Measurements from ENCODE around the gene FAM13C. TPM values are rescaled to one million over a fixed set of nuclear protein-coding genes. Genes with fewer than 3 reads are reported as not detected.

Gene FAM13C
- total and polyA plus RNA-seq, 9 of the 15 experiments (the other 6 are each of a cell fraction or from before 2014, with no cell fraction given) = not detected

- TF ChIP-seq USF2 (CRISPR knock-in tag; IDR thresholded peaks at IDR 0.05) = no peak
- no peak for TF ChIP-seq MYNN (IDR thresholded peaks at IDR 0.05)
- no peak for TF ChIP-seq MYNN (CRISPR knock-in tag; IDR thresholded peaks at IDR 0.05)
- TF ChIP-seq FUS (optimal IDR thresholded peaks at IDR 0.05; ENCODE audit: low read depth, low read length) = no peak
- TF ChIP-seq PCBP2 (IDR thresholded peaks at IDR 0.05; ENCODE audit: low read depth, low read length, poor library complexity, severe bottlenecking) = no peak
- TF ChIP-seq ZFPM2 (CRISPR knock-in tag; IDR thresholded peaks at IDR 0.05) = no peak
- TF ChIP-seq LARP7 (IDR thresholded peaks at IDR 0.05) = no peak
- no peak for TF ChIP-seq SRSF3 (IDR thresholded peaks at IDR 0.05; ENCODE audit: insufficient read depth, low read length)
- TF ChIP-seq POU5F1 (IDR thresholded peaks at IDR 0.05; ENCODE audit: borderline replicate concordance, low read depth, low read length, partially characterized antibody) = no peak
- no peak for TF ChIP-seq CTCF (IDR thresholded peaks at IDR 0.05 in 2 of 3, conservative IDR thresholded peaks at IDR 0.05 in 1 of 3; ENCODE audit: insufficient read depth in 2 of 3, low read depth in 1 of 3, low read length in 3 of 3)
These were observed 22.1 kb downstream of the FAM13C start (continued) for GRCh38 chr10:59340285-59340684.

- H3K9me3 ChIP-seq (replicated peaks; ENCODE audit: control insufficient read depth, insufficient read depth, low read depth, low read length) = no peaks in the 10 kb centered on the region
- no peak for TF ChIP-seq ZNF431 (CRISPR knock-in tag; IDR thresholded peaks at IDR 0.05)
- TF ChIP-seq SMARCC2 (IDR thresholded peaks at IDR 0.05; ENCODE audit: low read depth) = no peak
- TF ChIP-seq PRDM10 (IDR thresholded peaks at IDR 0.05; ENCODE audit: partially characterized antibody) = no peak
- no peak for TF ChIP-seq STAG1 (CRISPR knock-in tag; IDR thresholded peaks at IDR 0.05; ENCODE audit: borderline replicate concordance)
- no peak for TF ChIP-seq RBM34 (IDR thresholded peaks at IDR 0.05; ENCODE audit: borderline replicate concordance, insufficient read depth, low read length)
- no peak for TF ChIP-seq ZNF668 (CRISPR knock-in tag; IDR thresholded peaks at IDR 0.05)
These were observed 23.0 kb downstream of the FAM13C start for GRCh38 chr10:59339351-59339750.

More at GRCh38 chr10:59339351-59339750, 23.0 kb downstream of the FAM13C start:
- DNase-seq (ENCODE audit: extremely low read depth in 1 of 4, low spot score in 3 of 4) = no peak
- Histone ChIP-seq H3K27ac (ENCODE audit: extremely low read depth, low read depth, low read length) (no peak overlapping the region), H3K4me3 (no peak overlapping the region), H3K9ac (ENCODE audit: insufficient read depth in 1 of 2, low read depth in 2 of 2, low read length in 2 of 2) (no peak overlapping the region), H4K20me1 (replicated peaks; ENCODE audit: control insufficient read depth, insufficient read depth, low read length) (no peaks in the 10 kb centered on the region), H3K27me3 (ENCODE audit: control insufficient read depth in 2 of 2, insufficient read depth in 2 of 2, low read length in 2 of 2) (no peaks in the 10 kb centered on the region), H3K36me3 (ENCODE audit: control insufficient read depth, insufficient read depth, low read length) (no peaks in the 10 kb centered on the region), H3K4me2 (ENCODE audit: insufficient read depth, low read length) (no peak overlapping the region), H3K79me2 (ENCODE audit: control insufficient read depth, insufficient read depth, low read length) (no peaks in the 10 kb centered on the region), H3K4me1 (replicated peaks in 1 of 2; ENCODE audit: control insufficient read depth in 2 of 2, insufficient read depth in 2 of 2, low read length in 2 of 2) (no peaks in the 10 kb centered on the region), H2AFZ (ENCODE audit: low read depth, low read length) (no peak overlapping the region), H3K9me1 (ENCODE audit: control insufficient read depth, insufficient read depth, low read length) (no peaks in the 10 kb centered on the region)
- in situ Hi-C loops (cut with MboI) (no loop called here), intact Hi-C loops (cut with micrococcal nuclease) (no loop called here)
- no TSS peak for BruUV-seq (replicated peaks)
- no peak for FAIRE-seq
- ATAC-seq = no peak
- ChIA-PET CTCF (ENCODE audit: low intra/inter-chr PET ratio) (no interaction called here), POLR2A (no interaction called here)
- 0% methylated on average over 1 of the region's 1 CpG for WGBS (ENCODE audit: insufficient coverage, low coverage, missing lambda C conversion rate)
